ENCODE measurements around the gene GORAB. TPM values are rescaled to one million over a fixed set of nuclear protein-coding genes. Genes with fewer than 3 reads are reported as not detected.

Gene GORAB
- total RNA-seq, 3 donors from 2014 or later (not counting 1 experiment from before 2014, with no cell fraction given) = 17.4 to 23.6 (median 20.8) TPM

DNA sequence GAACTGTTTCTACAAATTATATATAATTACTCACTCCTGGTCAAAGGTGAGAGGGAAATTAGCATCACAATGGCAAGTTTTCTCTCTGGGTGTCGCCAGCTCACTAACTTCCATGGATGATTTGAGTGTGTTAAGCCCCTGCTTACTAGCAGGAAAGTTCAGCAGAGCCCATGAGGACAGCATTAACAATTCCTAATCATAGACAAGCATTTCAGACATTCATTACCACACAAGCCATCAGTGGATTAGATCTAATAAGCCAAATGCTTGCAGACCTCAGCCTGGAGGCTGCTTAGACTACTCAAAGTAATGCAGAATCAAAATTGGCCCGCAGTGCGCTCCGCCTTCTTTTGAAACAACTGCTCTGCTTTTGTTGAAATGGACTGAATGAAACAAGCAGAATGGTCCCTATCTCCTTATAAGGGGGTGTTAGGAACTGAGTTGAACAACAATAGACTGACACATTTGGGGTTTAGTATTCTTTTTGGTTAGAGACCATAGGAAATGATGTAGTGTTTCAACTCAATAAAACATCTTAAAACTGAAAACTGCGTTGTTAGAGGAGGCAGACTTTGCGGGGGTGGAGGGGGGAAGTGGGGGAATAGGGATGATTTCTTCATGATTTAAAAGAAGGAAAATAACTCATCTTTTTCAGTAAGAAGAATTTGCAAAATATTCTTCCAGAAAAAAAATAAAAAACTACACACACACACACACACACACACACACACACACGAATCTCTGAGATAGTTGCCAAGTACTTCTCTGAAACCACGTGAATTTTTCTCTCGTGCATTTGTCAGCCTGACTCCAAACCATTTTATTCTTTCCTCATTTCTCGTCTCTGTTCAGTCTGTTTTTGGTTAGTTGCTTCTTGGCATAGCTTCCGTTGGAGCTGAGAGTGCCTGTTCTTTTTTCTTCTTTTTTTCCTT lies 54.6 kb downstream of the GORAB start:
- intact Hi-C loops (cut with micrococcal nuclease) = no loop called here
- TF ChIP-seq, protein P1, sequence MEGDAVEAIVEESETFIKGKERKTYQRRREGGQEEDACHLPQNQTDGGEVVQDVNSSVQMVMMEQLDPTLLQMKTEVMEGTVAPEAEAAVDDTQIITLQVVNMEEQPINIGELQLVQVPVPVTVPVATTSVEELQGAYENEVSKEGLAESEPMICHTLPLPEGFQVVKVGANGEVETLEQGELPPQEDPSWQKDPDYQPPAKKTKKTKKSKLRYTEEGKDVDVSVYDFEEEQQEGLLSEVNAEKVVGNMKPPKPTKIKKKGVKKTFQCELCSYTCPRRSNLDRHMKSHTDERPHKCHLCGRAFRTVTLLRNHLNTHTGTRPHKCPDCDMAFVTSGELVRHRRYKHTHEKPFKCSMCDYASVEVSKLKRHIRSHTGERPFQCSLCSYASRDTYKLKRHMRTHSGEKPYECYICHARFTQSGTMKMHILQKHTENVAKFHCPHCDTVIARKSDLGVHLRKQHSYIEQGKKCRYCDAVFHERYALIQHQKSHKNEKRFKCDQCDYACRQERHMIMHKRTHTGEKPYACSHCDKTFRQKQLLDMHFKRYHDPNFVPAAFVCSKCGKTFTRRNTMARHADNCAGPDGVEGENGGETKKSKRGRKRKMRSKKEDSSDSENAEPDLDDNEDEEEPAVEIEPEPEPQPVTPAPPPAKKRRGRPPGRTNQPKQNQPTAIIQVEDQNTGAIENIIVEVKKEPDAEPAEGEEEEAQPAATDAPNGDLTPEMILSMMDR (IDR thresholded peaks at IDR 0.05) = no peak
- H3K27me3 Mint-ChIP-seq (ENCODE audit: low read depth in 2 of 2) = peaks cover 15 to 37% of the 10 kb centered on the region in 2 donors
- no peaks in the 10 kb centered on the region for H3K36me3 Mint-ChIP-seq
- no peaks in the 10 kb centered on the region for H3K9me3 Mint-ChIP-seq
- H3K9me3 ChIP-seq (ENCODE audit: control insufficient read depth, insufficient read depth, low read length) = no peaks in the 10 kb centered on the region
- no peaks in the 10 kb centered on the region for H3K36me3 ChIP-seq (ENCODE audit: control insufficient read depth, insufficient read depth, low read length)
- no peak overlapping the region for H3K4me3 Mint-ChIP-seq
- no peak overlapping the region for H3K4me3 ChIP-seq (ENCODE audit: low read length)
- H3K27me3 ChIP-seq (ENCODE audit: control insufficient read depth, insufficient read depth, low read length) = peaks cover 2% of the 10 kb centered on the region
- 47% methylated on average over 8 of the region's 11 CpGs for WGBS (ENCODE audit: insufficient coverage)
- no peak for DNase-seq
- no peaks in the 10 kb centered on the region for H3K4me1 Mint-ChIP-seq
- no peak for ATAC-seq
- no peak overlapping the region for H3K27ac ChIP-seq (ENCODE audit: low read length)
- H3K27ac Mint-ChIP-seq = no peak overlapping the region
- no peaks in the 10 kb centered on the region for H3K4me1 ChIP-seq (ENCODE audit: control insufficient read depth, insufficient read depth, low read length)

DNA sequence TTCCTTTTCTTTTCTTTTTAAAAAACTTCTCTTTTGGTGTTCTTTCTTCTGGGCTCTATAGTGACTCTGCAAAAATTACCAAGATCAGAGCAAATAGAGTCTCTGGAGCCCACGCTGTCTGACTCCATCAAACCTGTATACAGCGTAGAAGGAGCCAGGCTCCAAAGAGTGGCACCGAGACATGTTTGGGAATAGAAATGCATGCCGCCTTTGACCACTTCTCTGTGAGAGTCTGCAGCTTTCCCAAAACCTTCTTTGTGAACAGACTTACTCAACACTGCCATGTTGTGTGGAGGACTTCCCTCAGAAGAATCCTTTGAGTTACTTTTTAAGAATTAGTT lies 55.3 kb downstream of the GORAB start:
- Mint-ChIP-seq H3K27me3 (ENCODE audit: low read depth in 2 of 2) (peaks cover 17 to 41% of the 10 kb centered on the region in 2 donors), H3K4me3 (no peak overlapping the region), H3K9me3 (no peaks in the 10 kb centered on the region), H3K36me3 (no peaks in the 10 kb centered on the region), H3K27ac (no peak overlapping the region), H3K4me1 (no peaks in the 10 kb centered on the region)
- Histone ChIP-seq H3K36me3 (ENCODE audit: control insufficient read depth, insufficient read depth, low read length) (no peaks in the 10 kb centered on the region), H3K27ac (ENCODE audit: low read length) (no peak overlapping the region), H3K27me3 (ENCODE audit: control insufficient read depth, insufficient read depth, low read length) (peaks cover 2% of the 10 kb centered on the region), H3K9me3 (ENCODE audit: control insufficient read depth, insufficient read depth, low read length) (no peaks in the 10 kb centered on the region), H3K4me1 (ENCODE audit: control insufficient read depth, insufficient read depth, low read length) (no peaks in the 10 kb centered on the region), H3K4me3 (ENCODE audit: low read length) (no peak overlapping the region)
- ATAC-seq = no peak
- intact Hi-C loops (cut with micrococcal nuclease) = no loop called here
- 80% methylated on average over 4 of the region's 4 CpGs for WGBS (ENCODE audit: insufficient coverage)
- TF ChIP-seq, protein P1 (IDR thresholded peaks at IDR 0.05) = no peak
- DNase-seq = no peak

DNA sequence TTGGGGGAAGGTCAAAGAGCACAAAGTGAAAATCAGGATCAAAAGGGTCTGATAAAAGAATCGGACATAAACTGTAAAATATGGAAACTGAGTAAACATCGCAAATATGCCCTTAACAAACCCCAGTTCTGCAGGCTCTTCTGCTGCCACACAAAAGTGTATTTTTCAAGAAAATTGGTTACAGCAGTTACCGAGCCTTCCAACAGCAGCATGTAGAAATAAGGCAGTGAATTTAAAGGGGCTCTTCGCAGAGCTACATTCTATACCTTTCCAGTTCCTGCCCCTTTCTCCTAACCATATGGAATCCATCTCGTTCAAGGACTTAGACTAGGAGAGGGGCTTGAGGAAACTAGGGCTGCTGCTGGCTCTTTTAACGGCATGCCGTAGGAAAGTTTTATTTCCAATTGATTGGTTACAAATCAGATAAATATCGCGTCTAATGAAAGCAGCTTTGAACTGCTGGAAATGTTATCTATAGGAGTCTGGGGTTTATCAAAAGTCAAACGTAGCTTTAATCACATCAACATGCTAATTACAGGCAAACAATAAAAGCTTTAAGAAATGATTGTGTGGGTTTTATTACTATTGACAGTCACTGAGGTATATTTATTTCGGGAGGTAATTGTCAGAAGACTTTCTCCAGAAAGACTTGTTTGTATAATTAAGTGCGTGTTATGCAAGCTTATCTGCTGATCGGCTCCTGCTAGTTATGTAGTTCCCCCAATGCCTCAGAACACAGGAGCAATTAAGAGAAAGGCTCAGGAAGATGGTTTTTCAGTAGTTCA lies 59.1 kb downstream of the GORAB start:
- Mint-ChIP-seq H3K4me3 (no peak overlapping the region), H3K27ac (no peak overlapping the region), H3K36me3 (no peaks in the 10 kb centered on the region), H3K9me3 (peaks cover 2 to 3% of the 10 kb centered on the region in 2 donors), H3K27me3 (ENCODE audit: low read depth in 2 of 2) (peaks cover 21 to 55% of the 10 kb centered on the region in 2 donors), H3K4me1 (no peaks in the 10 kb centered on the region)
- no peak overlapping the region for H3K4me3 ChIP-seq (ENCODE audit: low read length)
- no peak for DNase-seq
- 45% methylated on average over 11 of the region's 13 CpGs for WGBS (ENCODE audit: insufficient coverage)
- no peaks in the 10 kb centered on the region for H3K36me3 ChIP-seq (ENCODE audit: control insufficient read depth, insufficient read depth, low read length)
- intact Hi-C loops (cut with micrococcal nuclease) = no loop called here
- no peaks in the 10 kb centered on the region for H3K4me1 ChIP-seq (ENCODE audit: control insufficient read depth, insufficient read depth, low read length)
- TF ChIP-seq, protein P1 (IDR thresholded peaks at IDR 0.05) = no peak
- H3K27me3 ChIP-seq (ENCODE audit: control insufficient read depth, insufficient read depth, low read length) = peaks cover 2% of the 10 kb centered on the region
- H3K27ac ChIP-seq (ENCODE audit: low read length) = no peak overlapping the region
- no peak for ATAC-seq
- no peaks in the 10 kb centered on the region for H3K9me3 ChIP-seq (ENCODE audit: control insufficient read depth, insufficient read depth, low read length)

Measured in natural killer cell (primary cell).